Stimulated activated CD4-positive, alpha-beta T cell treated with anti-CD3 and anti-CD28 coated beads, Interleukin-2, amount 100 ng/mL, for 4 hours (primary cell): ENCODE data around the gene KRTAP1-1.
"Not testable (repeated sequence)": the region's sequence is repeated elsewhere in the genome, so short reads cannot be mapped to it uniquely, and the experiment has no call there.

Experiments used
- DNase-seq: peaks from one replicate; pipeline ENCODE4 v3.0.0-alpha.2; 2020; ENCODE audit warnings: low read depth

Gene KRTAP1-1, protein sequence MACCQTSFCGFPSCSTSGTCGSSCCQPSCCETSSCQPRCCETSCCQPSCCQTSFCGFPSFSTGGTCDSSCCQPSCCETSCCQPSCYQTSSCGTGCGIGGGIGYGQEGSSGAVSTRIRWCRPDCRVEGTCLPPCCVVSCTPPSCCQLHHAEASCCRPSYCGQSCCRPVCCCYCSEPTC

GRCh38 chr17:41040783-41041571 is at the start of gene KRTAP1-1:
Gene KRTAP1-1 (minus strand): TSS chr17:41041450. CDS start chr17:41041397, 53 bp downstream.
- DNase-seq: not testable (repeated sequence)

DNA sequence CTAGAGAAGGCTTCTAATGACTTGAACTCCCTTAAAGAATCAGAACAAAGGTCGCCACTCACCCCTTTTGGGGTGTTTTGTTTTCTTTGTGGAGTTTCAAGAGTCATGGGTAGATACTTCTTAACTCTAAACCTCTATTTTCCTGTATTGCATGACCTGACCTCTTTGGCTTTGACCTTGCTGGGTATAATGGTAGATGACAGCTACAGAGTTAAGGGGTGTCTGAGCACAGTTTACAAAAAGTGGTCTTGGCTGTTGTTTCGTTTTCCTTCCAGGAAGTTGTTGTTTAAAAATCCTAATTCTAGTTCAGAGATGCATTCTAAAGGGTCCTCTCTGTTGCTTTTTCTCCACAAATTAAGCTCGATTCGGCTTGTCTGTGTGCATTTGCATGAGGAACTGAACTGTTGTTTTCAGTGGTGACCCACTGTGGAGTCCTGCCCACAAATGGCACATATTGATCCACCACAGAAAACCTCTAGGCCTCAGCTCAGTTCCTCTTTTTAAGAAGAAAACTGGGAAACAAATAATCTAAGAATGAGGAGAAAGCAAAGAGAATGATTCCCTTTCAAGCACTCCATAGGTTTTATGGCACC is 47.6 kb upstream of the KRTAP1-1 start:
- not testable (repeated sequence) for DNase-seq

DNA sequence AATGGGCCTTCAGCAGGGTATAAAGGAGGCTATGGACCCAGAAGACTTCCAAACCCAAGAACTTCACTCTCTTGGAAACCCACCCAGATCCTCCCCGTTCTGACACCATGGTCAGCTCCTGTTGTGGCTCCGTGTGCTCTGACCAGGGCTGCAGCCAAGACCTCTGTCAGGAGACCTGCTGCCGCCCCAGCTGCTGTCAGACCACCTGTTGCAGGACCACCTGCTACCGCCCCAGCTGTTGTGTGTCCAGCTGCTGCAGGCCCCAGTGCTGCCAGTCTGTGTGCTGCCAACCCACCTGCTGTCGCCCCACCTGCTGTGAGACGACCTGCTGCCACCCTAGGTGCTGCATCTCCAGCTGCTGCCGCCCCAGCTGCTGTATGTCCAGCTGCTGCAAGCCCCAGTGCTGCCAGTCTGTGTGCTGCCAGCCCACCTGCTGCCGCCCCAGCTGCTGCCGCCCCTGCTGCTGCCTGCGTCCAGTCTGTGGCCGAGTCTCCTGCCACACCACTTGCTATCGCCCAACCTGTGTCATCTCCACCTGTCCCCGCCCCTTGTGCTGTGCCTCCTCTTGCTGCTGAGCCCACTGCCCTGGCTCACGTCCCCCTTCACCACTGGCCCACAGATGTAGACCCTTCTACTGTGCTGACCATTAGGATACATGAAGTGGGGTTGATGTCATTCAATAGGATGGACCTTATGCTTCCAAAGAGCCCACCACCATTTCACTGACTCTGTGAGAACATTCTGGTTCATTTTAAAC is 43.0 kb upstream of the KRTAP1-1 start, which contains the start of gene KRTAP4-7:
Gene KRTAP4-7 (plus strand): TSS at position 51 of the 757 bp plus-strand sequence. CDS start 57 bp downstream, at position 108.
- not testable (repeated sequence) for DNase-seq

DNA sequence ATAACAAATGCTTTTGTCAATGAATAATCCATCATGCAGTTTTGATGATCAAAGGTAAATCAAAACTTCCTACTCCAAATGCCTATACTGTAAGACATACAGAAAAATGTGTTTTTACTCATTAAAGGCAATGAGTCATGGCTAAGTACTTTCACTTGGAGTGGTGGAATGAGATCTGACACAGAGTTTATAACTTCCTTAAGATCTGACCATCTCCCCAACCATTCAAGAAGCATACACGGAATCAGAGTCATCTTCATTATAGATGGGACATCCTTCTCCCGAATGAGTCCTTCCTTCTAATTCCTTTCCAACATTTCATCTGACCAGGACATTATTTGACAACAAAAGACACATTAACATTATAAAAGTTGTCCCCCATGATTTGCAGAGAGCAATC is 42.2 kb upstream of the KRTAP1-1 start:
- DNase-seq: not testable (repeated sequence)

GRCh38 chr17:41082626-41083025 is 41.4 kb upstream of the KRTAP1-1 start:
- no peak for DNase-seq

GRCh38 chr17:41076788-41077187 is 35.5 kb upstream of the KRTAP1-1 start:
- DNase-seq: no peak

GRCh38 chr17:41073676-41074075 is 32.4 kb upstream of the KRTAP1-1 start:
- DNase-seq: no peak

GRCh38 chr17:41071606-41072360 is 30.5 kb upstream of the KRTAP1-1 start:
- no peak for DNase-seq

- DNase-seq: no peak
These were observed 27.8 kb upstream of the KRTAP1-1 start for GRCh38 chr17:41069031-41069430.

GRCh38 chr17:41067281-41067680 is 26.0 kb upstream of the KRTAP1-1 start:
- DNase-seq: no peak

DNA sequence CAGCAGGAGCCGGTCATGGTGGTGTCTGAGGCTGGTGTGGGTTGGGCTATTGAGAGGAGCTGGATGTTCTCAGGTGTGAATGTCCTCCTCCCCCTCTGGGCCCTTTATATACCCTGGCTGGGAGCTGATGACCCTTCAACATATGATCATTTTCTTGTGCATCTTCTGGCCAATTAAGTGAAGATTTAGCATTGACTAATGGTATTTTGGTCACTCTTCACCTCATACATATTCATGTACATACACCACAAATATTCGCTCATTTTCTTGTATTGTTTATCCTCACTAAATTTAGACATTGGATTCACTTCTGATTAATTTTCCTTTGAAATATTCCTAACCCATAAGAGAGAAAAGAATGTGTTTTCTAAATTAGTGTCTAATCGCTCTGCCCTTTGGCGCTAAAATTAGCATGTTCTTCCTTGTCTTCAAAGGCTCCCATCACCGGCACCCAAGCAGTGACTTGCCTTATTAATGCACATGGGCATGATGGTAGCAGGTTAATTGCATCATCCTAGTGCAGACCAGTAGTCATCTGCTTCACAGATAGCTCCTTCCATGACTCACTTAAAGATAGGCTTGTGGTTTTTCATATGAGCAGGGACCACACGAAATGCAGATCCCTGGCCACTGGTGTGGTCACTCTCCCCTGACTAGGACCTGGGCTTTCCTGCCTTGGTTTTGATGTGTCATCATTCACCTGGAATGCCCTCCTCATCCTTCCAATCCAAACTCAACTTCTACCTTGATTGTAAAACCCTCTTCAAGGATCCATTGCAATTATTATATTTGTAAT is 24.8 kb upstream of the KRTAP1-1 start, which contains the start of gene KRTAP2-4:
Gene KRTAP2-4 (minus strand): TSS at position 51 of the 796 bp plus-strand sequence. CDS start 34 bp downstream, at position 17.
- DNase-seq: no peak

DNA sequence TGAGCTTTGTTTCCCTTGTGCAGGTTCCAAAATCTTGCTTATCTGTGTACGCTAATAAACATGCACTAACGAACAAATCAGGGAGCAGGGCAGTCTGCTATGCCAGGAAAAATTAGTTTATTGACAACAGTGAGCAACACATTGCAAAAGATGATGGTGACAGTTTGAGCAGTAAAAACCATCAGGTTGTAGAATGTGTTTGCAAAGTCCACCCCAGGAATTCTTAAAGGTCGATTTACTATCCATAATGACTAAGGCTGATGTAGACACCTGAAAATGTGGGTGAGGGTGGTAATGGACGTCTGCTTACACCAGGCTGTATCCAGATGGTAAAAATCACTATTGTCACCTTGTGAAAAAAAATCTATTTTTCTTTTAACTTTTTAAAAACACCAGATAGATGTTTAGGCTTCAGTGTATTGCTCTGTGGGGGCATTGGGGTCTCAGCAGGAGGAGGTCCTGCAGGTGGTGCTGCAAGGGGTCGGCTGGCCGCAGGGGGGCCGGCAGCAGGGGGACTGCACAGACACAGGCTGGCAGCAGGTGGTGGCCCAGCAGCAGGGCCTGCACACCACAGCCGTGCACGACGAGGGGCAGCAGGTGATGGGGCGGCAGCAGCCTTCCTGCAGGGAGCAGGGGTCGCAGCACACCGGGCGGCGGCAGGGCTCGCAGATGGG is 23.9 kb upstream of the KRTAP1-1 start:
- not testable (repeated sequence) for DNase-seq

DNA sequence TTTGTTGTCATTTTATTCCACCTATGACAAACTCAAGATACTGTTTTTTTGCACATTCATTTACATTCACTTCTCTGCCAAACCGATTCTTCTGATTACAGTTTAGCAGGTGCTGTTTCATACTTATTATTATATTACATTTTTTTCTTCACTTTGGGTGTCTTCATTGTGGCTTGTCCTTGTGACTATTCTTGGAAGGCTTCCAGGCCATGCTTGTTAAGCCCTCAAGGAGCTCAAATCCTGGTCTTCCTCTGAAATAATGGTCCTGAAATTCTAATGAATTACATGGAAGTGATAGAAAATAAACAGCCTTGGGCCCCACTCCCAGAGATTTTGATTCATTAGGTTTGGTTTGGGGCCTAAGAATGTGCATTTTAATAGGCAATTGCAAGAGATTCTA is 23.1 kb upstream of the KRTAP1-1 start:
- no peak for DNase-seq

DNA sequence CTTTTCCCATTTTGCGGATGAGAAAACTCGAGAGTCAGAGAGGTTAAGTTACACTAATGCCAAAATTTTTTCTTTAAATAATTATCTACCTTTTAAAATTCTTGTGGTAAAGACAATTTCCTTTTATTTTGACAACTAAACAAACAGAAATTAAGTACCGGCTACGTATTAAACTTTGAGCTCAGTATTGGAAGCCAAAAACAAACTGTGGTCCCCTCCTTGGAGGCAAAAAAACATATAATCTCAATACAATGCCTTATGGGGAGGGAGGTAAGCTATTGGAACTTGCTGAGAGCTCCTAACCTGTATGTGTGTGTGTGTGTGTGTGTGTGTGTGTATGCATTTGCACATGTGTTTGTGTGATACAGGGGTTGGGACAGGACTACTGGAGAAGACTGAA is 22.2 kb upstream of the KRTAP1-1 start:
- DNase-seq: no peak

GRCh38 chr17:41061964-41062363 is 20.7 kb upstream of the KRTAP1-1 start:
- no peak for DNase-seq

- no peak for DNase-seq
These were observed 18.9 kb upstream of the KRTAP1-1 start, which contains the start of gene KRTAP2-3 for GRCh38 chr17:41060052-41060604. Gene KRTAP2-3 (minus strand): TSS chr17:41060114. CDS start chr17:41060050, 64 bp downstream.

DNA sequence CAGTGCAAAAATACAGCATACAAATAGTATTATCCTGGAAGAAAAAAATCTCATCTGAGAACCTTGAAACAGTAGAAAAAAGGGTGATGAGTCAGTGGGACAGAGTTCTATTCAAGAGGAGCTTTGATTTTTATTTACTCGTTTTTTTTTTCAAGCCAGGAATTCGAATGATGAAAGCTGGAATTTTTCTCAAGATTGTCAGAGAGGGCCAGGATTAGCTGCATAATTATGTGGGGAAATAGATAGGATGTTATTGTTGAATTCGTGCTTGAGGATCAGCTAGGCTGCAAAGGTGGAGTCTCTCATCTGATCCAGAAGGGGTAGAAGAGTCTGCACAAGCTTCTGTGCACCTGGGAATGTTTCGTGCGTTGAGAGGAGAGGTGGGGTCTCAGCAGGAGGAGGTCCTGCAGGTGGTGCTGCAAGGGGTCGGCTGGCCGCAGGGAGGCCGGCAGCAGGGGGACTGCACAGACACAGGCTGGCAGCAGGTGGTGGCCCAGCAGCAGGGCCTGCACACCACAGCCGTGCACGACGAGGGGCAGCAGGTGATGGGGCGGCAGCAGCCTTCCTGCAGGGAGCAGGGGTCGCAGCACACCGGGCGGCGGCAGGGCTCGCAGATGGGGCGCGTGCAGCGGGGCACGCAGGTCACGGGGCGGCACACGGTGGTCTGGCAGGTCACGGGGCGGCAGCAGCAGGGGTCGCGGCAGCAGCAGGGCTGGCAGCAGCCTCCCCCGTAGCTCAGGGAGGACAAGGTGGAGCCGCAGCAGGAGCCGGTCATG is 18.2 kb upstream of the KRTAP1-1 start:
- not testable (repeated sequence) for DNase-seq

DNA sequence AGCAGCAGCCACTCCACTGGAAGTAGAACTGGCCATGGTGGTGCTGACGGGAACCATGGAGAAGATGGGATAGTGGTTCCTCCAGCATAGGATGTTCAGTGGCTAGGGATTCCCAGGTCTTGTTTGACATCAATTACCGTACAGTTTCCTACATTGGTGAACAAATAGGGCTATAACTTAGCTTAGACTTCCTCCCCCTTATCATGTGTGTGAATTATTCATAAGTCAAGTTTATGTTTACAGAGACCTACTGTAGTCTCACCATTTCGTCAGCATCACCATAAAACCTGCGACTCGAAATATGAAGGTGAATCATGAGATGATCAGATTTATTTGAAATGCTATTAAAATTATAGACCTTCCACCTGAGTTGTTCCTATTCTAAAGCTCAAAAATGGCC is 17.5 kb upstream of the KRTAP1-1 start:
- no peak for DNase-seq

DNA sequence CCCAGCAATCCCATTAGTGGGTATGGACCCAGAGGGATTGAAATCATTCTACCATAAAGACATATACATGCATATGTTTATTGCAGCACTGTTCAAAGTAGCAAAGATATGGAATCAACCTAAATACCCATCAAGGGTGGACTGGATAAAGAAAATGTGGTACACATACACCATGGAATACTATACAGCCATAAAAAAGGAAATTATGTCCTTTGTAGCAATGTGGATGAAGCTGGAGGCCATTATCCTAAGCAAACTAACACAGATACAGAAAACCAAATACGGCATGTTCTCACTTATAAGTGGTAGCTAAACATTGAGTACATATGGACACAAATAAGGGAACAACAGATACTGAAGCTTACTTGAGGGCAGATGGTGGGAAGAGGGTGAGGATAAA is 16.3 kb upstream of the KRTAP1-1 start:
- DNase-seq: no peak
